Activated T-helper 9 cell treated with anti-CD3 and anti-CD28 coated beads, Interleukin-2, amount 50 U/mL, for 16 hours (primary cell): ENCODE measurements around the gene BRD3OS.

ENCODE experiments used
- DNase-seq: peaks from one replicate; pipeline ENCODE4 v3.0.0-alpha.2; 2020; ENCODE audit warnings: low read depth

Gene BRD3OS

DNA sequence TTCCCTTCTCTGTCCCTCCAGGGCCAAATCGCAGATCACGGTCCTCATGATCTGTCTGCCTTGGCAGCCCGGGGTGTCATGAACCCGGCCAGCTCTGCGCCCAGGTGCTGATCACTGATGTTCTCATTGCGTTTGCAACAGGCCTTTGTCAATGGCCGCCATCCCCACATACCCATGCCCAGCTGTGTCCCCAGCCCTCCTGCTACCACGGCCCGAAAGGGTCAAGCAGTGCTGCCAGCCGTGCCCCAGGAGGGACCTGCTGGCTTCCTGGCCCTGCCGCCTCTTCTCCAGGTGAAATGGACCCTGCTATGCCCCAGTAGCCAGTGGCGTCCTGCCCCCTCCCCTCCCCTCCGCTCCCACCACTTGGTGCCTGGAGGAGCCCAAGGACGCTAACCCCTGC is 20.4 kb upstream of the BRD3OS start:
- DNase-seq, result no peak

DNA sequence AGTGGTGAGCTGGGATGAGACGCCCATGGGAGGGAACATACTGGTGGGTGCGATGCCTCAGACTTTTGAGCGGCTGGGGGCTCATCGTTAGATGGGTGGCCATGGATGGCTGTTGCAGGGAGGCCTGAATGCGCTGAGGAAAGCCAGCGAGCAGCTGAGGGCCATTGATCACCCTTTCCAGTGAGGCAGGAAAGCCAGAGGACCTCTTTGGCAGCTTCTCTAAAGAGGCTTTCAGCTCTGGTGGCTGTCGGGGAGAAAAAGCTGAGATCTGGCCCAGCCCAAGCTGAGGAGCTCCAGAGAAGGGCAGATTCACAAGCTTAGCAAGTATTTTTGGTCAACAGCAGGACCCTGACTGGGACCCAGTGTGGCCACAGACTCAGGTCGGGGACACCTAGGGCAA is 19.9 kb upstream of the BRD3OS start:
- DNase-seq, result no peak

DNA sequence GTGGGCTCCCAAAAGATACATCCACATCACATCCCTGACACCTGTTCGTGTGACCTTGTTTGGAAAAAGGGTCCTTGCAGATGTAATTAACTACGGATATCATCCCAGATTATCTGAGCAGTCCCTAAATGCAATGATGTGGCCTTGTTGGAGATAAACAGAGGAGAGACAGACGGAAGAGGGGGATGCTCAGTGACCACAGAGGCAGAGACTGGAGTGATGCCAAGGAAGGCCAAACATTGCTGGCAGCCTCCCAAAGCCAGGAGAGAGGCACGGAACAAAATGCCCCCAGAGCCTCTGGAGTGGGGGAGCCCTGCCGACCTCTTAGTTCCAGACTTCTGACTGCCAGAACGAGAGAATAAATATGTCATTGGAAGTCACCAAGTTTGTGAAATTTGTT is 18.1 kb upstream of the BRD3OS start:
- DNase-seq, result no peak

DNA sequence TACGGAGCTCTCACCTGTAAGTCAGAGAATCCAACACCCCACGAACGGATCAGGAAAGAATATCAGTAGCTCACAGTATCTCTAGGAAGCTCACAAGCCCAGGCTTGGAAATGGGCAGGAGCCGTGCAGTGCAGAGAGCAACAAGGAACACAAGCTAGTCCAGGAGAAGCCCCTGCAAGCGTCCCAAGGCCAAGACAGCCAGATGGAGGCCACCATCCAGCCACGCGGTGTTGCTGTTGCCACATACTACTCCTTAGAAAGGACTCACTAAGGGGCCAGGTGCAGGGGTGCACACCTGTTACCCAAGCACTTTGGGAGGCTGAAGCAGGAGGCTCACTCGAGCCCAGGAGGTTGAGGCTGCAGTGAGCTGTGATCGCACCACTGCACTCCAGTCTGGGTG is 17.7 kb upstream of the BRD3OS start:
- no peak for DNase-seq

DNA sequence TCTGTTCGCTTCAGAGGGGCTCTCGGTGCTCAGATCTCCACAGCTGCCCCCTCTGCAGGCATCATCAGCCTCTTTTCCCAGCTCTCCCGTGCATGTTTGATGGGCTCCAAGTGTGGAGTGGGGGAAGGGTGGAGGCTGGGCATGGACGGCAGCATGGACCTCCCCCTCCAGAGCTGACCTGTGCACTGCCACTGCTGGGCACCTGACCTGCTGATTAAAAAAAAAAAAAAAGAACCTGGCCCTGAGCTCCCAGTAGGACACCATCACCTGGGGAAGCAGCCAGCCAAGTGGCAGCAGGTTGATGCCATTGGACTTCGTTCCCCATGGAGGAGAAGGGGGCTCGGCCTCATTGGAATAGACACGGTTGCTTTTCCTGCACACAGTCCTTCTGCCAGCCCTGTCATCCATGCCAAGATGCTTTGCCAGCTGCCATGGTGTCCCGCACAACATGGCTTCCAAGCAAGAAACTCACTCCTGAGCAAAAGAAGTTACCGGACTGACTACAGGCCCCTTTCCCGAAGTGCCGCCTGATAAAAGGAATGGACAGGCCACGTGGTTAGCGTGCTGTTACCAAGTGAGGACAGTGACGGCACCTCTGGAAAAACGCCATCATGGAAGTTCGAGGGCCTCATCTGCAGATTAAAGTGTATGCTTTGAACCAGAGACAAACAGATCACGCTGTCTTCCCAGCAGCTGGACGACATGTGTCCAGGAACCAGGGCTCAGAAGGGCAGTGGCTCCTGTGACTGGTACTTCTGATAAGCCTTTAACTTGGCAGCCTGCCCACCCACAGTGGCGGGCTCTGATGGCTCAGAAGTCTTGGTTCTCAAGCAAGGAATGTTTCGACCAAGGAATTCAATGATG is 14.7 kb upstream of the BRD3OS start:
- DNase-seq, result no peak

DNA sequence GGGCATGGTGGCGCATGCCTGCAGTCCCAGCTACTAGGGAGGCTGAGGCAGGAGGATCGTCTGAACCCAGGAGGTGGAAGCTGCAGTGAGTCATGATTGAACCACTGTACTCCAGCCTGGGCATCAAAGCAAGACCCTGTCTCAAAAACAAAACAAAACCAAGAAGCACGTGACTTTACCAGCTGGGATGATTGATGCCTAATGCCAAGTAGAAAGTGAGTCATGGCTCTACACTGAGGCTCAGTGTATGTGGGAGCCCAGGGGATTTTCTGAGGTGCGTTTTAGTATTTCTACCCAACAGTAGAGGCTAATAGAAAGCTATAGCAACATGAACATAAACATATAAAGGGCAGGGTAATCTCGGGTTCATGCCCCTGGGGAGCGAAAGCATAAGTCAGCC is 13.9 kb upstream of the BRD3OS start:
- DNase-seq, result no peak

DNA sequence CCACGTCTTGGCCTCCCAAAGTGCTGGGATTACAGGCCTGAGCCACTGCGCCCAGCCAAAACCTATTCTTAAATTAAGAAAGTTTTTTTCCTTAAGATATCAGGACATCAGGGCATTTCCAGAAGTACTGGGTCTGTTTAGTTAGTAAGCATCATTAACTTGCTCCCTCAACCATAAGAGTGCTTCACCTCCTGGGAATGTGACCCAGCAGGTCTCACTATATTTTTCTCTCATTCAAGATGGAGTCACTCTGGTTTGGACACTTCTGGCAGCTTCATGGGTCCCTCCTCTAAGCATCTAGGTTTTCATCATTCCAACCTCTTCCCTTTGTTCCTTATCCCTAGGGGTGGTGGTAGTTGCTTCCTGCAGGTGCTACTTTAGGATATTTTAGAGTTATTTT is 10.3 kb upstream of the BRD3OS start:
- DNase-seq, result no peak

DNA sequence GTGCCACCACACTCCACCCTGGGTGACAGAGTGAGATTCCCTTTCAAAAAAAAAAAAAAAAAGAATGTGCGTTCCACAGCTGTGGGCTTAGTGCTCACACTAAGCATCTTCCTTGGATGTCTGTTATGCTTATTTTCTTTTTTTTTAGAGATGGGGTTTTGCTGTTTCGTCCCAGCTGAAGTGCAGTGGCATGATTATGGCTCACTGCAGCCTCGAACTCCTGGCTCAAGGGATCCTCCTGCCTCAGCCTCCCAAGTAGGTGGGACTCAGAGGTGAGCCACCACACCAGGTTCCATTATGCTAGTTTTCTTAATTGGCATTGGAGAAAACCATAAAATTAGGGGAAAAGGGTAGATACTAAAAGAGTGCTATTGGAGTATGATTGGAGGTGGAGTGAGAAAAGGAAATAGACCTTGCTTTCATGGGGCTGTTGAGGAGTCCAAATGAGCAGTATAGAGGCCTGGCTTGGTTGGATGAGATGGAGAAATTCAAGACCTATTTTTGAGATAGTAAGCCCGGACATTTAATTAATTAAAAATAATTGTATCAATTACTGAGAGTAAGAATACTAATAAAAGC is 978 bp upstream of the BRD3OS start:
- no peak for DNase-seq

DNA sequence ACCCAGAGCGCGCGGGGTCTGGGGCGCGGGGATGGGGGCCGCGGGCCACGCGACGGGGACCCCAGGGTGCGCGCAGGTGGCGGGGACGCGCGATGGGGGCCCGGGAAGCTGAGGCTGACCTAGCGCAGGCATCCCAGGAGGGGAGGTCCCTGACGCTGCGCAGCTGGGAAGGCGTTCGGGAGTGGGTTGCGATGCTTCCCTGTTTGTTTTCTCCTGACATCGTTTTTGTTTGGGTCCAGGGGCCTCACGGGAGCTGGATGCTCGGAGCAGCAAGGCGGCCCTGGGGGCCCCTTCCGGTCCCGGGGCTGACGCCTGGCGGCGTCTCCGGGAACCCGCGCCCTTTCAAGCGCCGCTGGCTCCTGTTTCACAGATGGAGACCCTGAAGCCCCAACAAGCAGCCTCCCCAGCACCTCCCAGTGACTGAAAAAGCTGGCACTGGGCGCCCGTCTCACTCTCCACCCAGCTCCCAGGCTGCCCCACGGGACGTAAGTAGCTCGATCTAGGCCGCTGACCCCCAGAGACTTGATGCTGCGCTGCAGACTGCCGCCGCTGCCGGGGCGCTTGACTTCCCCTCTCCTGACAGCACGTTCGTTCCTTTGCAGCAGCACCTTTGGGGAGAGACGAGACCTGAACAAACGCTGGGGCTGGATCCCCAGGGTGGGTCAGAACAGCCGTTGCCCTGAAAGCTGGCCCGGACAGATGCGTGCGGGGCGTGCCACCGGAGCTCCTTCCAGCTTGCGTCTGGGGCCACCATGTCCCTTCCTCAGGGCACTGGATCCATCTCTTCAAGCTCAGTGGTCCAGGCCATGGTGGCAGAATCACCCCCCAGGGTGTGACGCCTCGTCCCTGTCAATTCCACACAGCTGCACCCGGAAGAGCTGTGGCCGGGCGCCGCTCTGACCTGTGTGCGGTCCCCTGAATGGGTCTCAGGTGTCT is 593 bp downstream of the BRD3OS start:
- DNase-seq, result peak; percentile 28

DNA sequence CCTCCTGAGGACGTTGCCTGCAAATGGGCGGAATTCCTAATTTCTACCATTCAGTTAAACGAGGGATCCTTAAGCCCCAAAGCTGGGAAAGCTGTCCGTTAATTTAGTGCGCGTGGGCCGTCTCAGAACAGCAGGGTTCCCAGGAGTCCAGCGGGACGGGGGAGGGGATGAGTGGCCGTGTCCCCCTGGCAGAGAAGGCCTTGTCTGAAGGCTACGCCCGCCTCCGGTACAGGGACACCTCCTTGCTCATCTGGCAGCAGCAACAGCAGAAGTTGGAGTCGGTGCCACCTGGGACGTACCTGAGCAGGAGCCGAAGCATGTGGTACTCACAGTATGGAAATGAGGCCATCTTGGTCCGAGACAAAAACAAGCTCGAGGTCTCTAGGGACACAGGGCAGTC is 1.3 kb downstream of the BRD3OS start:
- DNase-seq, result no peak

DNA sequence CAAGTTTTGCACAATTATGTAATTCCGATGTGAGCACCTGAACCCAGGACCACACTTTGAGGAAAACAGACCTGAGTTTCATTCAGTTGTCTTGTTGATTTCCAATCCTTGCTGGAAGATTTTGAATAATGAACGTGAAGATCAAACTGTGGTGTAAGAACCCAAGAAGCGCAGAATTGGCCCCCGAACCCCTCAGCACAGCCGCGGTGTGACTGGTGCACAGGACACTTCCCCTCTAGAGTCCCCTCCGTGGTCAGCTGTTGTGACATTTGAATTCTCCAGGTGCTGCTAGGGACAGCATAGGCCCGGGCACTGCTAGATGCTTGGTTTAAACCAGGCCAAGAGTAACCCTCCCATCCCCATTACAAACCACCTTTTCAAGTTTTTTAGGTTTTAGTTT is 1.7 kb downstream of the BRD3OS start:
- no peak for DNase-seq

DNA sequence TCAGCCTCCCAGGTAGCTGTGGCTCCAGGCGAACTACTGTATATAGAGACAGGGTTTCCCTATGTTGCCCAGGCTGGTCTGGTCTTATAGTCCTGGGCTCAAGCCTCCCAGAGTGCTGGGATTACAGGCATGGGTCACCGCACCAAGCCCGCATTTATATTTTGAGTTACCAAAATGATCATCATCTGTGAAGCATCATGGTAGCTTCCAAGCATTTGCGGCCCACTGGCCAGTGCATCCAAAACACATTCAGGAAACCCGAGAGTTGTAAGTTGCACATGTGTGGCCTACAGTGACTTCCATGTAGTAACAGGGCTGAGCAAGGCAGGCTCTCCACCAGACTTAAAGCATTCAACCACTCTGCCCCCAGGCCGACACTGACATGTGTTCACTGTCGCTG is 2.3 kb downstream of the BRD3OS start:
- DNase-seq, result no peak

DNA sequence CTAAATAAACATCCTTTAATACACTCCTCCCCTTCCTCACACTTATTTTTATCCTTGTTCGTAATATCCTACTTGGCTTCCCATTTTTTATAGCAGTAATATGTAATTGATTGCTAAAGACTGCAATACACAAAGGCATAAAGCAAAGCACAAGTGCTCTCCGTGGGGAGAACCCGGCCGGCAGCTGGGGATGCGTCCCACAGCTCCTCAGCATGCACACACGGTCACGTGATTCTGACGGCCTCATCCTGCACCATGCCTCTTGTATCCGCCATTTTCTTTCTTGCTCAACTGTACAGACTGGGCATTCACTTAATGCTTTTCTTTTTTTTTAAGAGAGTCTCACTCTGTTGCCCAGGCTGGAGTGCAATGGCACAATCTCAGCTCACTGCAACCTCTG is 2.8 kb downstream of the BRD3OS start:
- no peak for DNase-seq

DNA sequence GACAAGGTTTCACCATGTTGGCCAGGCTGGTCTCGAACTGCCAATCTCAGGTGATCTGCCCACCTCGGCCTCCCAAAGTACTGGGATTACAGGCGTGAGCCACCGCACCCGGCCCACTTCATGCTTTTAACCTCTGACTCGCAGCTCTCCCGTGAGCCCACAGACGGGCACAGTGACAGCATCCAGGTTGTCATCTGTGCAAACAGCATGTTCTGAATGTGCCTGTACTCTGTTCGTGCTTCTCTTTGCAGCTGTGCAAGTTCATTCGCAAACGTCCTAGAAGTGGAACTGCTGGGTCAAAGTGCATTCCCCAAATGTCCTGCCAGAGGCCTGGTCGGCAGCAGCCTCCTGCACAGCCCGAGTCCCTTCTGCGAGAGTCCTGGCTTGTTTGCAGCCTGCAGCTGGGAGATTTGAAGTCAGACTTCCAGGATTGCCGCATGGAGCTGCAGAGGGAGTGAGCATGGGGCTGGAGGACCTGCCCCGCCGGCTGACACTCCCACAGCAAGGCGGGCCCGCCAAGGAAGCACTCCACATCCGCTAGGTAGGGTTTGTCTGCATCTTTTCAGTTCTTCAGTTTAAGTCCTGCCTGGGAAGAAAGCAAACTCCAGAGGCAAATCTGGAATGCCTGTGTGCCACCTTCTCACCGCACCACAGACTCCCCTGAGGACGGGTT is 3.4 kb downstream of the BRD3OS start:
- DNase-seq, result no peak

DNA sequence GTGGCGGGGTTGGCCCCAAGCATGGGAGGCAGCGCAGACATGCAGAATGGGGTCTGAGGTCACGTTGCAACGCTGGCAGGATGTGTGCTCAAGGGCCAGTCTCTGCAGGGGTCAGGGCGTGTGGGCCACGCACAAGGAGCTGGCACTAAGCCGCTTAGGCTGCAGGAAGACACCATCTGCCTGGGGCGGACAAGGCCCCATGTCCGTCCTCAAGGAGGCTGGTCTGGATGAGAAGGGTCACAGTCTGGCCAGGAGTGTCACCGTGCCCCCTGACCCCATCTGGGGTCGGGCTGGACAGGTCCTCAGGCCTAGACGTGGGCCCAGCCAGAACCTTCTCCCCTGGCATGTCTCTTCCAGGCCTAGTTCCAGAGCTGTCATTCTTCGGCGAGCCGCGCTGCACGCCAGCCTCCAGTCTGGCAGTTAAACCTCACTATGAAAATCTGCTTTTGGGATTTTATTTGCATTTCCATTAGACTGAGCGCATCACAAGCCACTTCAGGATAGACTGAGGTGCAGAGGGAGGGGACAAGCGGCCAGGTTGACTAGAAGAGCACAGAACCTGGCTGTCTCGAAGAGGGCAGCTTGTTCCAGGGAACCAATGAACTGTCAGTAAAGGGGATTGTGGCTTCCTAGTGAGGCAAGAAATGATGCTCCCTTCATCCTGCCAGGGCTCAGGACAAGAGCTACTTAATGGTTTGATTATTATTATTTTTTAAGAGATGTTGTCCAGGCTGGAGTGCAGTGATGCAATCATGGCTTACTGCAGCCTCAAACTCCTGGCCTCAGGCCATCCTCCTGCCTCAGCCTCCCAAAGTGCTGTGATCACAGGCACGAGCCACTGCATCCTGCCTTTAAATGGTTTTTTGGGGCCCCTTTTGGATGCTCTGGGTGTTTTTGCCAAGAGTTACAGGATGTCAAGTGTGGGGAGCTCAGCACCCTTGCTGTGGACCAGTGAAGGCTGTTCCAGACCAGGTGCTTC is 4.3 kb downstream of the BRD3OS start:
- no peak for DNase-seq

DNA sequence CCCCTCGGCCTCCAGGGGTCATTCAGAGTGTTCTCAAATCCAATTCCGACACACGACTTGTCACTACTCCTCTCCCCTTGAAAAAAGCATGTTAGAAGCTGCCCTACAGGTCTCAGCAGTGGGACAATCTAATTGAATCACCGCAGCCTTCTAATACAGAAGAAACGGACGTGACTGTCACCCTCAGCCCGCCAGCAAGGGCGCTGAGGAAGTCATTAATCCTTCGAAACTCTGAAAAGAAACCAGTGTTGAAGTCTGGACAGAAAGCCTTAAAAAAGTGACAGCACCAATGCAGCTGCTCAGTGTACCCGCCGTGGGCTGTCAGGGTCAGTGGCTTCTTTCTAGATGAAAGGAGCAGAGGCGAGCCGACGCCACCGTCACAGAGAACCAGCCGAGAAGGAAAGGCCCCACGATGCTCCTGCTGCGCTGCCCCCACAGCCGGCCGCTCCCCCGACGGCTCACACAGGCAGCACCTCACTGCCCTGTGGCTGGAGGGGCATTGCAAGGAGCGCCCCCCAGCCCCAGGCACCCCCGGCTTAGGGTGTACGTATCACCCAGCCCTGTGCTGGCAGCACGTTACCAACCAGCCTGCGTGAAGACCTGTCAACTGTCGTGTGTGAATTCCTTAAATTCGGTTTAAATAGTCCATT is 5.7 kb downstream of the BRD3OS start:
- DNase-seq, result no peak

DNA sequence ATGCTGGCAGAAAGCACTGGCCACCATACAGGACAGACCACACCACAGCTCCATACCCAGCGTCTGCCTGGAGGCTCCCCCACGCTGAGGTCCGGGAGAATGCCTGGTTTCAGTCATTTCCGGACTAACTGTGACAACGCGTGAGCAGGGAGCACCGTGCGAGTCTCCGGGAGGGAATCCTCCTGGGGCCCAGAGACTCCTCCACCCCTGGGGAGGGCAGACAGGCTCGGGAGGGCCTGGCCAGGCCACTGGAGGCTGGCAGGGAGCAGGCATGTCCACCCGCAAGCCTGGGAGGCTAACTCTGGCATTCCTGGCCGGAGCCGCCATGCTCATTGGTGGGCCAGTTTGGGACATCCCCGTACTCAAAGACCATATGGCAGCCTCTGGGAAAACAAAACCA is 6.5 kb downstream of the BRD3OS start:
- no peak for DNase-seq

DNA sequence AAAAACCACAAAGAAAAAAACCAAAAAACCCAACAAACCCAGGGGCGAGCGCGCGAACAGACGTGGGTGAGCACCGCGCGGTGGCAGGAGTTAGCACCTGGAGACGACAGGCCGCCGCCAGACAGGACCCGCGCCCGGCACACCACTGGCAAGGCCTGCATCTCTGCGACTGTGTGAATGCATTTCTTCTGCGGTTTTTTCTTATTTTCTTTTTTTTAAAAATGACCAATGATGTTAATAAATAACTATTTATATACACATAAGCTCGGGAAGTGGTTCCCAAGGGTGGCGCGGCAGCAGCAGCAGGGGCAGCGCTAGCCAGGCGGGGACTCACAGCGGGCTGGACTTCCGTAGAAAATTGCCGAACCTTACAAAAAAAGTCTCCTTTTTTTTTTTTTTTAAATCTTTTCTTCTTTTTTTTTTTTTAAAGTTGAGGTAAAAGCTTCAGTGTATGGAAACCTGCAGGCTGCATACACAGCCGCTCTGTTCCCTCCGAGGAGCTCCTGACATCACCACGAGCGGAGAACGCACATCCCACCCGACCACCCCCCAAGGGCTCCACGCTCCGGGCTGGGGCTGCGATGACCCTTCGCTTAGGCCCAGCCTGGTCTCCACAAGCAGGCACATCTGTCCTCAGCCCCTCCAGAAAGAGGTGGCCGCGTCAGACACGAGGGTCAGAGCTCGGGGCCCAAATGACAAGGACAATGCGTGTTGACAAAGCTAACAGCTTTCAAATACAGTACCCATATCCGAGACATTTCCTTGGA is 7.4 kb downstream of the BRD3OS start:
- DNase-seq, result no peak

DNA sequence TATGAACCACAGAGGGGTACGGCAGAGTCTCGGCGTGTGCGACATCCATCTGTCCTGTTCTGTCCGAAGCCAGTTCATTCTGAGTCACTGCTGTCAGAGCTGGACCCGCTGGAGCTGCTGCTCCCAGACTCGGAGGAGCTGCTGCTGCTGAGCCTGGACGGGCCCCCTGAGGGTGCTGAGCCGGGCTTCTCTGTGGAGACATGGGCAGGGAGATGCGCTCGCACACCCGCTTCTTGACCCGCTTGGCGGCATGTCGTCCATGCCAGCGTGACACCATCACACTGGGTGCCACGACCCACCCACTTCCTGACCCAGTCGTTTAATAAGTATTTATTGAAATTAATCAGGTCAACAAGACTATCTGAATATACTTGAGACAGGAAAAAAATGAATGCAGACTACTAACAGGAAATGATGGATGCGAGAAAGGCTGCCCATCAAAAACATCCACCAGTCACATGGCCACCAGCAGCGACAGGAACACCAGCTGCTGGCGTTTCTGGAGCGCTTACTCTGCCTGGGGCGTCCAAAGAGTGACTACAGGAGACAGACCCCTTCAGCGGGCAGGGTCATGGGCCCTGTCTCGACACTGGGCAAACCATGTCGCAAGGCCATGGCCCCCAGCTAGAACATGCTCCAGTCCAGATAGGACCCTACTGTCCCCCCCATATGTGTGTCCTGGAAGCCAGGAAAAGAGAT is 8.4 kb downstream of the BRD3OS start:
- no peak for DNase-seq
